GM12865 (cell line): ENCODE data around the gene ARHGAP42.

Source experiments
- DNase-seq: peaks from one replicate; pipeline ENCODE4 v3.0.0; 2010; ENCODE audit warnings: low read depth
- H3K4me3 ChIP-seq: 2 replicates; pipeline ENCODE4 v1.5.1; 2011; ENCODE audit warnings: mild to moderate bottlenecking, low read depth, low read length, control low read depth
- CTCF ChIP-seq: IDR thresholded peaks from 2 replicates; pipeline ENCODE4 v1.5.1; 2011; ENCODE audit warnings: low read length, control low read depth, low read depth, inconsistent platforms; ENCODE audit not compliant: insufficient read depth; ENCODE audit errors: missing control alignments

The ARHGAP42 gene

GRCh38 chr11:100715165-100715761 is 28.2 kb downstream of the ARHGAP42 start:
- H3K4me3 ChIP-seq: no peak overlapping the region
- no peak for TF ChIP-seq CTCF
- no peak for DNase-seq

DNA sequence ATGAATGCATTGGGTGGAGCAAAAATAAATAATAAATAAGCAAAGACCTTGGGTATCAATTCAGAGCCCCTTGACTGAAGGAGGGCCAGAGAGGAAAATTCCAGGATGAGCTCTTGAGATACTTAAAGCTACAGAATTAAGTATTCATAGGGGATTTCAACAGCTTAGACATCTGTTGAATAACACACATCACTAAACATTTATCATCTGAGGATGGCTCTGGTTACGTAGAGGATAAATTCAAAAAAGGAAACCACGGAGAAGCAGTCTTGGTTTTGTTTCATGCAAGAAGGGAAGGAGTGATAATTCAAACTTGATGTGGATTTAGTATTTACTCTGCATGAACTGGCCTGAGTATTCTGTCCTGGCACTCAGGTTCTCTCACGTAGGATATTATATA is 29.8 kb downstream of the ARHGAP42 start:
- no peak overlapping the region for H3K4me3 ChIP-seq
- no peak for DNase-seq
- no peak for TF ChIP-seq CTCF

- DNase-seq: no peak
- no peak for TF ChIP-seq CTCF
- no peak overlapping the region for H3K4me3 ChIP-seq
These were observed 32.3 kb downstream of the ARHGAP42 start for GRCh38 chr11:100719362-100719761.

DNA sequence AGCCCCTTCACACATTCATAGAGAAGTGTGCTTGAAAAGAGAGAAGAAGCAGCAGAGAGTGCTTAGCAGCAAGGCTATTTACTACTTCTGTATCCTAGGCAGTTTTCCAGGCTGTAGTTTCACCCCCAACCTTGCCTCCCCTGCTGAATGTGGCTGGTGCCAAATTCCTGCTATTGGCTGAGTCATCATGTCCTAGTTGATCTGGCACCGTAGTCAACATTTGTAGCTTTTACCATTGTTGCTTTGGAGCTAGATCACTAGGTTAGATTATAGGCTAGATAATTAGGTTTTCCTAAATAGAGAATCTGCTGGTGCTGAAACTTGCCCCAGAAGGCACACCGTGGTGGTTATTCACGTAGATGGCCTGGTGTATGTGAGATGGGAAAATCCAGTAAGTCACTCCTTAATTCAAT is 32.7 kb downstream of the ARHGAP42 start:
- DNase-seq: no peak
- TF ChIP-seq CTCF: no peak
- H3K4me3 ChIP-seq: no peak overlapping the region

DNA sequence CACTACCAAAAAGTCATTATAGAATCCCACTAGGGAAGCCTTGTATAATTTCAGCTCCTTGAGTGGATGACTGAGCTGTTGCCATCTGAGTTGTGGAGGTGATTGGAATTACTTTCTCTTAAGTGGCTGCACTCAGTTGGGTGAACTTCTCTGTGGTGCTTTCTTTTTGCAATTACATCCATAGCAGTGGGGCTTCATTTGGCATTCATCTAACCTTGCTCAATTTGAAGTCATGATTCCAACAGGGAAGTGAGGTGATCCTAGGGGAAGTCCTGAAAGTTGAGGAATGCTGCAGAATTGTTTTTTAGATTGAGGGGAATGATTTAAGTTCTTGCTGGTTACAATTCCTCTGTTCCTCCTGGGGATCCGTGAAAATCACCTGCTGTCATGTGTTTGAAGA is 39.6 kb downstream of the ARHGAP42 start:
- no peak overlapping the region for H3K4me3 ChIP-seq
- TF ChIP-seq CTCF: no peak
- no peak for DNase-seq

- no peak for TF ChIP-seq CTCF
- H3K4me3 ChIP-seq: no peak overlapping the region
- DNase-seq: no peak
These were observed 40.3 kb downstream of the ARHGAP42 start for GRCh38 chr11:100727410-100727809.

DNA sequence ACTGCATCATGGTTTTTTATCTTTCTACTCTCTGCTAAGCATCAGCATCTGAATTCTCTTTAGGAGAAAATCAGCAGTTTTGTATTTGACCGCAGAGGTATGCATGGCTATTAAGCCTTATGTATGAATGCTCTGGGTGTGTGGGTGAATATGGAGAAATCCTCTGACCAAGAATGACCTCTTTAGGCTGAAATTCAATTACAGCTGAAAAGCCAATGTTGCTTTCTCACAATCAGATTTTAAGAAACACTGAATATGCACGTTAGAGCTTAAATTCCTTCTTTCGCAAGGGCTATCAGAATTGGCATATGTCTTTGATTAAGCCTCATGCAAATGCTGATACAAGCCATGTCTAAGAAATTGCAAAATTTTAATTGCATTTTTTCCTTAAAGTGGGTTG is 43.2 kb downstream of the ARHGAP42 start:
- no peak for TF ChIP-seq CTCF
- DNase-seq: no peak
- H3K4me3 ChIP-seq: no peak overlapping the region
